GM12878 (cell line): Measurements from ENCODE around the gene CTSE. TPM values are rescaled to one million over a fixed set of nuclear protein-coding genes. Genes with fewer than 3 reads are reported as not detected.

ENCODE experiments used
- ATAC-seq: fragments of 200-7000 bp; cut with Tn5 transposase; 3 replicates; pipeline ENCODE4 v1.9.1; 2020; ENCODE audit warnings: mild to moderate bottlenecking, moderate library complexity
- BruUV-seq: library from RNA; stranded (reverse); fragments of 400-500 nt; replicated peaks from 2 replicates; lab custom pipeline; 2021; lab: Mats Ljungman, UMichigan
- CTCF ChIA-PET: fragments of 300-600 bp; sonication (Branson Sonifier 250); formaldehyde crosslinking; extraction: SDS; loops from one replicate; lab custom pipeline; 2021; ENCODE audit warnings: inconsistent platforms; lab: Yijun Ruan, JAX
- POLR2A ChIA-PET: fragments of 350-600 bp; formaldehyde crosslinking; extraction: SDS; loops from one replicate; lab custom pipeline; 2021; ENCODE audit warnings: inconsistent platforms; lab: Charles Lee
- RAD21 ChIA-PET: fragments of 300-600 bp; sonication (Branson Sonifier 250); formaldehyde crosslinking; loops from one replicate; lab custom pipeline; 2023; ENCODE audit warnings: antibody characterized with exemption; ENCODE audit not compliant: unreplicated experiment; lab: Charles Lee
- SMC1A ChIA-PET: fragments of 300-600 bp; sonication (Branson Sonifier 250); formaldehyde crosslinking; loops from one replicate; lab custom pipeline; 2023; ENCODE audit not compliant: unreplicated experiment, uncharacterized antibody; lab: Charles Lee
- DNase-seq: peaks from one replicate; pipeline ENCODE4 v3.0.0-alpha.2; 2011; ENCODE audit warnings: low read depth, low spot score
- FAIRE-seq: peaks from 3 replicates; lab custom pipeline; 2011; peaks lifted over from hg19 to GRCh38; lab: Jason Lieb, UNC
- H2AFZ ChIP-seq: 2 replicates; pipeline ENCODE4 v1.6.0; 2011; ENCODE audit warnings: low read depth, low read length, control low read depth; ENCODE audit not compliant: control insufficient read depth
- H3K27ac ChIP-seq: 2 replicates; pipeline ENCODE4 v1.5.1; 2011; ENCODE audit warnings: control low read depth; ENCODE audit not compliant: control insufficient read depth, insufficient read depth
- H3K27me3 ChIP-seq, 2 experiments: replicated peaks in 1 of 2; 2 replicates each; pipeline versions ENCODE4 v1.6.0 to v1.6.1; 2011; ENCODE audit warnings: low read length in 1 of 2; ENCODE audit not compliant: control insufficient read depth in 2 of 2, insufficient read depth in 2 of 2
- H3K36me3 ChIP-seq, 2 experiments: 2 replicates each; pipeline ENCODE4 v1.5.1; 2011; ENCODE audit warnings: low read length in 1 of 2; ENCODE audit not compliant: control insufficient read depth in 2 of 2, insufficient read depth in 2 of 2
- H3K4me1 ChIP-seq: 2 replicates; pipeline ENCODE4 v1.6.1; 2011; ENCODE audit warnings: mild to moderate bottlenecking, low read length, moderate library complexity, mixed read lengths; ENCODE audit not compliant: control insufficient read depth, insufficient read depth
- H3K4me2 ChIP-seq: 2 replicates; pipeline ENCODE4 v1.6.0; 2011; ENCODE audit warnings: control low read depth; ENCODE audit not compliant: control insufficient read depth, insufficient read depth
- H3K4me3 ChIP-seq: fragments of 200-600 bp; sonication (generic); 2 replicates; pipeline ENCODE4 v1.5.1; 2016
- H3K79me2 ChIP-seq: 2 replicates; pipeline ENCODE4 v1.6.0; 2011; ENCODE audit warnings: low read length; ENCODE audit not compliant: control insufficient read depth, insufficient read depth
- H3K9ac ChIP-seq: 2 replicates; pipeline ENCODE4 v1.8.0; 2011; ENCODE audit warnings: low read length, control low read depth, mixed read lengths; ENCODE audit not compliant: control insufficient read depth, insufficient read depth
- H3K9me3 ChIP-seq: replicated peaks from 3 replicates; pipeline ENCODE4 v1.5.1; 2011; ENCODE audit warnings: mild to moderate bottlenecking, low read length; ENCODE audit not compliant: control insufficient read depth, insufficient read depth
- H4K20me1 ChIP-seq: 2 replicates; pipeline ENCODE4 v1.6.0; 2011; ENCODE audit not compliant: control insufficient read depth, insufficient read depth
- BCL11A ChIP-seq: IDR thresholded peaks from 2 replicates; pipeline ENCODE4 v1.6.1; 2011; ENCODE audit warnings: low read depth, low read length
- BCL3 ChIP-seq: IDR thresholded peaks from 2 replicates; pipeline ENCODE4 v1.6.1; 2011; ENCODE audit warnings: borderline replicate concordance, low read depth, mild to moderate bottlenecking, moderate library complexity, low read length; ENCODE audit not compliant: insufficient read depth, poor library complexity, severe bottlenecking
- IKZF2 ChIP-seq, 2 experiments: fragments of 450-650 bp; IDR thresholded peaks; 2 replicates each; pipeline ENCODE4 v1.6.1; 2017; ENCODE audit warnings: mild to moderate bottlenecking in 2 of 2, moderate library complexity in 2 of 2
- KAT2A ChIP-seq: conservative IDR thresholded peaks from 2 replicates; pipeline ENCODE4 v1.6.1; 2011; ENCODE audit warnings: low read depth, low read length; ENCODE audit not compliant: control insufficient read depth
- MTA2 ChIP-seq: fragments of 450-650 bp; IDR thresholded peaks from 2 replicates; pipeline ENCODE4 v1.6.1; 2016; ENCODE audit warnings: low read depth, mild to moderate bottlenecking, moderate library complexity
- MXI1 ChIP-seq: fragments of 150-350 bp; IDR thresholded peaks from 2 replicates; pipeline ENCODE4 v1.6.1; 2011; ENCODE audit warnings: low read depth, mild to moderate bottlenecking, inconsistent platforms, low read length, improper control_type of control experiment
- NBN ChIP-seq: fragments of 450-650 bp; IDR thresholded peaks from 2 replicates; pipeline ENCODE4 v1.6.1; 2016
- PBX3 ChIP-seq: IDR thresholded peaks from 2 replicates; pipeline ENCODE4 v1.6.1; 2011; ENCODE audit warnings: mild to moderate bottlenecking, low read depth, low read length, moderate library complexity; ENCODE audit not compliant: insufficient replicate concordance
- POLR2A ChIP-seq: IDR thresholded peaks from 2 replicates; pipeline ENCODE4 v1.6.1; 2011; ENCODE audit warnings: low read depth, mild to moderate bottlenecking, low read length
- PRDM15 ChIP-seq: fragments of 450-650 bp; formaldehyde crosslinking; IDR thresholded peaks from 2 replicates; pipeline ENCODE4 v1.4.0; 2020; ENCODE audit warnings: mild to moderate bottlenecking, moderate library complexity
- RAD21 ChIP-seq: IDR thresholded peaks from 2 replicates; pipeline ENCODE4 v1.6.1; 2011; ENCODE audit warnings: mild to moderate bottlenecking, low read depth, low read length, moderate library complexity; ENCODE audit not compliant: insufficient read depth
- RAD51 ChIP-seq: fragments of 450-650 bp; IDR thresholded peaks from 2 replicates; pipeline ENCODE4 v1.6.1; 2016; ENCODE audit warnings: moderate library complexity, mild to moderate bottlenecking, inconsistent platforms
- RELA ChIP-seq: fragments of 450-650 bp; IDR thresholded peaks from 2 replicates; pipeline ENCODE4 v1.8.0; 2014; ENCODE audit warnings: borderline replicate concordance; ENCODE audit not compliant: partially characterized antibody
- REST ChIP-seq: IDR thresholded peaks from 2 replicates; pipeline ENCODE4 v1.6.1; 2012; ENCODE audit warnings: mild to moderate bottlenecking, low read depth, low read length
- YBX1 ChIP-seq: fragments of 450-650 bp; IDR thresholded peaks from 2 replicates; pipeline ENCODE4 v1.6.1; 2016; ENCODE audit warnings: antibody characterized with exemption
- ZNF217 ChIP-seq: fragments of 450-650 bp; IDR thresholded peaks from 2 replicates; pipeline ENCODE4 v1.6.1; 2017; ENCODE audit warnings: antibody characterized with exemption, mild to moderate bottlenecking
- WGBS: methylation state at CpG from one replicate; pipeline ENCODE4 v1.1.6; 2016; ENCODE audit warnings: low lambda C conversion rate; ENCODE audit not compliant: insufficient replicate concordance, insufficient coverage; ENCODE audit errors: missing lambda C conversion rate; 5-methylcytosine and 5-hydroxymethylcytosine counted together
- in situ Hi-C: fragments of 300-500 bp; cut with MboI; formaldehyde crosslinking; loops from 9 replicates; pipeline ENCODE4 v1.14.3; 2018; ENCODE audit warnings: mixed read lengths
- intact Hi-C: fragments of 100-400 bp; cut with micrococcal nuclease; formaldehyde crosslinking; loops from one replicate; pipeline ENCODE4 v1.14.2; 2022; ENCODE audit not compliant: unreplicated experiment
- polyA plus RNA-seq, 11 experiments: library from polyadenylated mRNA; depleted of rRNA in 4 of 11; unstranded in 6 of 11; stranded (reverse) in 5 of 11; fragments of >200 nt; fragmentation: Nextera tagmentation in 4 of 11; fragmentation: Illumina TruSeq in 1 of 11; extraction: Ambion mirVana in 4 of 11; extraction: Trizol in 1 of 11; gene quantifications; 1 replicate in 1 of 11; 2 replicates in 10 of 11; pipeline versions ENCODE4 v1.2.1 to v1.2.3, GENCODE V29; 2011 to 2016; ENCODE audit warnings: inconsistent platforms in 2 of 11, missing spikeins in 2 of 11, low read depth in 1 of 11
- total RNA-seq, 4 experiments: library from RNA; depleted of rRNA in 3 of 4; stranded (reverse); fragments of >200 nt in 3 of 4; fragmentation: Illumina TruSeq in 1 of 4; extraction: Trizol in 1 of 4; gene quantifications; 2 replicates each; pipeline versions ENCODE4 v1.2.1 to v1.2.3, GENCODE V29; 2013 to 2021

Gene CTSE
- total and polyA plus RNA-seq, 10 of the 15 experiments (the other 5 are each of a cell fraction or from before 2014, with no cell fraction given), result 0.26 TPM; not detected in 9

GRCh38 chr1:206004826-206005225 lies 18.9 kb downstream of the CTSE start:
- ChIA-PET RAD21 (no interaction called here), POLR2A (no interaction called here), CTCF (no interaction called here), SMC1A (interaction anchor here (1.3 kb wide), 1 partner anchor 101 kb away, joined by 3 read pairs; no protein-coding TSS in a partner anchor)
- no peaks in the 10 kb centered on the region for H3K79me2 ChIP-seq
- no peaks in the 10 kb centered on the region for H3K9me3 ChIP-seq
- H2AFZ ChIP-seq, result no peak overlapping the region
- no peak overlapping the region for H3K9ac ChIP-seq
- WGBS, result 80% methylated on average over 12 of the region's 12 CpGs
- no peak for ATAC-seq
- no peaks in the 10 kb centered on the region for H4K20me1 ChIP-seq
- no peak for DNase-seq
- peaks cover 12% of the 10 kb centered on the region for H3K4me1 ChIP-seq
- H3K36me3 ChIP-seq, result no peaks in the 10 kb centered on the region
- no peak overlapping the region for H3K27ac ChIP-seq
- in situ Hi-C loops (no loop called here), intact Hi-C loops (no loop called here)
- no TSS peak for BruUV-seq
- H3K4me2 ChIP-seq, result no peak overlapping the region
- no peak for FAIRE-seq
- no peak overlapping the region for H3K4me3 ChIP-seq
- 0 out of 4 replicates have a peak, but pooled peaks cover 0 to 3% of the 10 kb centered on the region in 2 experiments for H3K27me3 ChIP-seq
- TF ChIP-seq PBX3 (no peak), MTA2 (no peak), BCL11A (no peak), NBN (no peak), REST (no peak), BCL3 (no peak), RAD21 (no peak), RELA (no peak), KAT2A (no peak), PRDM15 (CRISPR knock-in tag) (no peak), MXI1 (no peak), IKZF2 (IDR thresholded peaks at IDR 0.05) (no peak), RAD51 (no peak), YBX1 (no peak), POLR2A (no peak), ZNF217 (no peak)
